Stimulated activated CD8-positive, alpha-beta memory T cell treated with anti-CD3 and anti-CD28 coated beads, Interleukin-15, amount 100 ng/mL, for 4 hours (primary cell): ENCODE data around the gene SH3BP4.

Experiments
- DNase-seq, 2 donors: peaks; one replicate each; pipeline ENCODE4 v3.0.0-alpha.2; 2020; ENCODE audit warnings: low read depth in 2 of 2

The SH3BP4 gene

DNA sequence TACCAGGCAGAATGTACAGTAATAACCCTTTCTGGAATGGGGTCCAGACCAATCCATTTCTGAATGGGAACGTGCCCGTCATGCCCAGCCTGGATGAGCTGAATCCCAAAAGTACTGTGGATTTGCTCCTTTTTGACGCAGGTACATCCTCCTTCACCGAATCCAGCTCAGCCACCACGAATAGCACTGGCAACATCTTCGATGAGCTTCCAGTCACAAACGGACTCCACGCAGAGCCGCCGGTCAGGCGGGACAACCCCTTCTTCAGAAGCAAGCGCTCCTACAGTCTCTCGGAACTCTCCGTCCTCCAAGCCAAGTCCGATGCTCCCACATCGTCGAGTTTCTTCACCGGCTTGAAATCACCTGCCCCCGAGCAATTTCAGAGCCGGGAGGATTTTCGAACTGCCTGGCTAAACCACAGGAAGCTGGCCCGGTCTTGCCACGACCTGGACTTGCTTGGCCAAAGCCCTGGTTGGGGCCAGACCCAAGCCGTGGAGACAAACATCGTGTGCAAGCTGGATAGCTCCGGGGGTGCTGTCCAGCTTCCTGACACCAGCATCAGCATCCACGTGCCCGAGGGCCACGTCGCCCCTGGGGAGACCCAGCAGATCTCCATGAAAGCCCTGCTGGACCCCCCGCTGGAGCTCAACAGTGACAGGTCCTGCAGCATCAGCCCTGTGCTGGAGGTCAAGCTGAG lies 89.6 kb downstream of the SH3BP4 start:
- no peak for DNase-seq

- DNase-seq, result no peak
Observed at GRCh38 chr2:235041918-235042575, 90.2 kb downstream of the SH3BP4 start.

DNA sequence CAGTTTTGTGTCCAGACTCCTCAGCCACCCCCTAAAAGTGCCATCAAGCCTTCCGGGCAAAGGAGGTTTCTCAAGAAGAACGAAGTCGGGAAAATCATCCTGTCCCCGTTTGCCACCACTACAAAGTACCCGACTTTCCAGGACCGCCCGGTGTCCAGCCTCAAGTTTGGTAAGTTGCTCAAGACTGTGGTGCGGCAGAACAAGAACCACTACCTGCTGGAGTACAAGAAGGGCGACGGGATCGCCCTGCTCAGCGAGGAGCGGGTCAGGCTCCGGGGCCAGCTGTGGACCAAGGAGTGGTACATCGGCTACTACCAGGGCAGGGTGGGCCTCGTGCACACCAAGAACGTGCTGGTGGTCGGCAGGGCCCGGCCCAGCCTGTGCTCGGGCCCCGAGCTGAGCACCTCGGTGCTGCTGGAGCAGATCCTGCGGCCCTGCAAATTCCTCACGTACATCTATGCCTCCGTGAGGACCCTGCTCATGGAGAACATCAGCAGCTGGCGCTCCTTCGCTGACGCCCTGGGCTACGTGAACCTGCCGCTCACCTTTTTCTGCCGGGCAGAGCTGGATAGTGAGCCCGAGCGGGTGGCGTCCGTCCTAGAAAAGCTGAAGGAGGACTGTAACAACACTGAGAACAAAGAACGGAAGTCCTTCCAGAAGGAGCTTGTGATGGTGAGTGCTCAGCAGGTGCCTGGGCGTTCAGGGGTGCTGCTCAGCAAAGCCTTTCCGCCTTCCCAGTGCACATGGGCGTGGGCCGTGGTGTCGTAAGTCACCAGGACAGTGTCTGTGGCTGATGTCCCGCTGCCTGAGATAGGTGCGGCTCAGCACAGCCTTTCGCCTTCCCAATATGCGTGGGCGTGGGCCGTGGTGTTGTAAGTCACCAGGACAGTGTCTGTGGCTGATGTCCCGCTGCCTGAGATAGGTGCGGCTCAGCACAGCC lies 91.0 kb downstream of the SH3BP4 start:
- DNase-seq, result no peak

GRCh38 chr2:235043762-235044500 lies 92.1 kb downstream of the SH3BP4 start:
- no peak for DNase-seq

GRCh38 chr2:235044501-235045271 lies 92.9 kb downstream of the SH3BP4 start:
- DNase-seq, result no peak

DNA sequence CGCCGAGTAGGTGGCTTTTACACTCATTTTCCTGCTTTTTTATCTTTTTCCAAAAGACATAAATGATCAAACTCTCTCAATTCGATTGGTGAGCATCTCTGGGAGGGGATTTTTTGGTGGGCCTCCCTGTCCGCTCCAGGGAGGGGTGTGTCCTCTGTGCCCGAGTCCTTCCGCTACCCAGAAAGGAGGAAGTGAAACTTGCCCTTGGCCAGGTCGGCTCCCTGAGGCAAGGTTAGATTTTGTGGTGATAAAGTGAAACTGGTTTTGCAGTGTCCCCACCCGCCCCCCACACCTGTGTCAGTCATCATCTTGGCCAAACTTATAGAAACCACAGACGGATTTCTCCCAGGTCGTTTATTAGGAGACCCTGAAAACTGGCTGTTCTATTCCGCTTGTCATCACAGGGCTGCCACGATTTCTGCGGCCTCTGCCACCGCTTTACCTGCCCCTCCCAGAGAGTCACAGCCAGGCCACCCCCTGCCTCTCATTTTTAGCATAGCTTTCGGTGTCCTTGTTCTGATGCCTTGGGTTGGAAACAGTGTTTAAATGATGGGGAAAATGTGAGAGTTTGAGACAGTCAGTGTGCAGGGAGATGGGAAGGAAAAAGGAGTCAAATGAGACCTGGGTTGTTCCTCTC lies 93.6 kb downstream of the SH3BP4 start:
- DNase-seq, result no peak

DNA sequence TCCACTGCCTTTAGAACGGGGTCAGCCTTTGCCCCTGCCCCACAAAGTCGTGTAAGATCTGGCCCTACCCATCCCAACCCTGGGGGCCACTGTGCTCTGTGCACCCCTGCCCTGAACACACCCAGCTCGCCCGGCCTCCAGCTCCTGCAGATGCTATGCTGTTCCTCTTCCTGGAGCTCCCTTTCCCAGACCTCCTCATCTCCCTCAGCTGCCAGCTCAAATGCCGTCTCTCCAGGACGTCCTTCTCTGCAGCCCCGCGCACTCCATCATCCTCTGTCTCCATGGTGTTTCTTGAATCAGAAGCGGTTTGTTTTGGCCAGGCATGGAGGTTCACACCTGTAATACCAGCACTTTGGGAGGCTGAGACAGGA lies 94.1 kb downstream of the SH3BP4 start:
- DNase-seq, result no peak

DNA sequence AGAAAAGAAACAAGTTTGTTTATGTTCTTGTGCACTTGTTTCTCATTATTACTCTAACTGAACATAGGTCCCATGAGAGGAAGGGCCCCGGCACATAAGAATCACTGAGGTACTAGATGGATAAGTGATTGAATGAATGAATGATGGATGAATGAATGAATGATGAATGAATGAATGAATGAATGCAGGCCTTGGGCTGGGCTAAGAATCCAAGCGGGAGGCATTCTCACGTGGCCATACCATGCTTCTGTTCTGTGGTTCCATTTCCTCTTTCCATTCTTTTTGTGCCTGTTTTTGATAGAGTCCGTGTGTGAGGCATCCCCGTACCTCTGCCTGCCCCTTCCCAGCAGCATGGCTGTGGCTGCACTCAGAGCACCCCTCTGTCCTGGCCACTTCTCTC lies 94.8 kb downstream of the SH3BP4 start:
- no peak for DNase-seq

GRCh38 chr2:235047171-235048160 lies 95.6 kb downstream of the SH3BP4 start:
- no peak for DNase-seq

GRCh38 chr2:235048549-235048948 lies 96.7 kb downstream of the SH3BP4 start:
- no peak for DNase-seq

- no peak for DNase-seq
Observed at GRCh38 chr2:235049069-235049468, 97.3 kb downstream of the SH3BP4 start.

DNA sequence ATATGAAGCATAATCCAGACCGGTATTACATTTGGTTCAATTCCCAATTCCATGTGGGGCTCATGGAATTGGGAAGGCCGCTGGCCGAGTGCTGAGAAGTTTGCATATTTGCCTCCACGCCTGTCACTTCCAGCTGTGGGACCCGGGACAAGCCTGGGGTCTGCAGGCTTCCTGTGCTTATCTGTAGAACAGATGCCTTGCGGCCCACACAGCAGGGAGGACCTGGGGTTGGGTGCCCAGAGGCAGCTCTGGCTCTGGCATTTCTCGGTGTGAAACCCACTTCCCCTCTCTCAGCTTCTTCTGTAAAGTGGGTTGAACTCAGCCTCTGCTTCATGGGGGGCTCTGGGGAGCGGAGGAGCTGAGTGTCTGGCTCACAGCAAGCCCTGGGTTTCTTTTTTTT lies 97.9 kb downstream of the SH3BP4 start:
- no peak for DNase-seq

DNA sequence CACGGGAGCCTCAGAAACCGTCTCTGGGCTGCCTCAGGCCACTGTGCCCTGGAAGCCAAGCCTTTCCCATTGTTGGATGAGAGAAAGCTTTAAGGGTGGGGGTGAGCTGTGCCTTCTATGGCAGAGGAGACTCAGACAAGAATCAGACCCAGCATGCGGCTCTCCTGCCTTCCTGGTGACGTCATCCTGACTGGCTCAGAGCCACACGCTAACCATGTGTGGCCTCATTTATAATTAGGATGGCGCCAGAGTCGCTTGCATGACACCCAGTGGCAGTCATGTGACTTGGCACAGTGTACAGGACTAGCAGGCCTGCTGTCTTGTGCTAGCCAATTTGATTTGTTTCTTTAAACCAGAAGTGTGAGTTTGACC lies 99.1 kb downstream of the SH3BP4 start:
- no peak for DNase-seq

DNA sequence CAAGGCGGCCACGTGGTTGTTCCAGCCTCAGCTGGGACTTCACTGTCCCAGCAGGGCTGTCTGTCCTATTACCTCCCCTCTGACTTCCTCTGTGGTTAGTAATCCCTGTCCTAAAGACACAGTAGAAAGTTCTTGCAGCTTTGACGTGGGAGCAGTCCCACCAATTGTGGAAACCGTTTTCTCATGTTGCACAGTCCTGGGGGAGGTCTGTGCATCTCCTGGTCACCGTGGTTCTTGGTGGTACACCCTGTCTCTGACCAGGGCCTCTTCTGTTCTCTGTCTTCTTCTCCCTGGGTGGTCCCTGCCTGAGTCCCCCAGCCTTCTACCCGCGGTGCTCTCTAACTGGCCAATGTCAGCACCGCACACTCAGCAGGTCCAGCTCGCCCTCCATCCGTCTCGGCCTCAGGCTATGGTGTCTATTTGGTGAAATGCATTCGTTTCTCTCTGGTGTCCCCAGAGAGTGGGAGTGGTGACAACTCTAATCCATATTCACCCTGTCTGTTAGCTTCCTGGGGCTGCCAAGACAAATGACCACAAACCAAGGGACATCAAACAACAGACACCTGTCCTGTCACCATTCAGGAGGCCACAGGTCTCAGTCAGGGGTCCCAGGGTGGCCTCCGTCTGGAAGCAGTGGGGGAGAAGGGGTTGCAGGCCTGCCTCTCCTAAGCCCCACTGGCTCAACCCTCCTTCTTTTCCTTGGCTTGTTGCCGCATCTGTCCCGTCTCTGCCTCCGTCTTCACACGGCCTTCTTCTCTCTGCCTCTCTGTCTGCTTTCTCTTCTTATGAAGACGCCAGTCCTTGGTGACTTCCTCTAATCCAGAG lies 99.8 kb downstream of the SH3BP4 start:
- DNase-seq, result no peak

- DNase-seq, result no peak
Observed at GRCh38 chr2:235052514-235053354, 100.9 kb downstream of the SH3BP4 start.

GRCh38 chr2:235053651-235054050 lies 101.8 kb downstream of the SH3BP4 start:
- no peak for DNase-seq

GRCh38 chr2:235054475-235054874 lies 102.7 kb downstream of the SH3BP4 start:
- no peak for DNase-seq

- DNase-seq, result no peak
Observed at GRCh38 chr2:235054919-235055318, 103.1 kb downstream of the SH3BP4 start.
